ENCODE results near the gene CENPB. TPM values are rescaled to one million over a fixed set of nuclear protein-coding genes. Genes with fewer than 3 reads are reported as not detected.

The CENPB gene
- total and polyA plus RNA-seq, 2 donors = 36.2 to 36.8 TPM

GRCh38 chr20:3820901-3821727 lies 34.6 kb upstream of the CENPB start:
- Histone ChIP-seq H3K27ac (ENCODE audit: low read depth in 1 of 2, low read length in 1 of 2) (peak overlapping the region; percentile 98 to 100), H3K4me3 (ENCODE audit: low read length in 2 of 2) (peak overlapping the region; percentile 84 to 87), H3K9me3 (ENCODE audit: control insufficient read depth in 2 of 2, insufficient read depth in 1 of 2, low read length in 1 of 2) (peaks cover 0 to 8% of the 10 kb centered on the region in 2 donors), H3K36me3 (ENCODE audit: control insufficient read depth in 2 of 2, insufficient read depth in 2 of 2, low read length in 1 of 2) (peaks cover 23 to 31% of the 10 kb centered on the region in 2 donors), H3K4me1 (ENCODE audit: control insufficient read depth in 2 of 2, insufficient read depth in 2 of 2, low read length in 2 of 2) (peaks cover 14 to 34% of the 10 kb centered on the region in 2 donors), H3K27me3 (ENCODE audit: control insufficient read depth in 2 of 2, insufficient read depth in 1 of 2, low read length in 1 of 2) (no peaks in the 10 kb centered on the region)
- DNase-seq (ENCODE audit: low read depth in 6 of 9, low spot score in 9 of 9) = no peak
- WGBS = 57% methylated on average over 20 of the region's 20 CpGs

- no peaks in the 10 kb centered on the region for H3K27me3 ChIP-seq (ENCODE audit: control insufficient read depth in 2 of 2, insufficient read depth in 1 of 2, low read length in 1 of 2)
- under 1% methylated on average over 96 of the region's 96 CpGs for WGBS
- peaks cover 18 to 23% of the 10 kb centered on the region in 2 donors for H3K36me3 ChIP-seq (ENCODE audit: control insufficient read depth in 2 of 2, insufficient read depth in 2 of 2, low read length in 1 of 2)
- H3K9me3 ChIP-seq (ENCODE audit: control insufficient read depth in 2 of 2, insufficient read depth in 1 of 2, low read length in 1 of 2) = peaks cover 0 to 8% of the 10 kb centered on the region in 2 donors
- peak within 1 kb of the TSS; percentile 84 to 87 for H3K4me3 ChIP-seq (ENCODE audit: low read length in 2 of 2)
- peak; percentile 81 to 96 (median 91) for DNase-seq (ENCODE audit: low read depth in 6 of 9, low spot score in 9 of 9)
- H3K27ac ChIP-seq (ENCODE audit: low read depth in 1 of 2, low read length in 1 of 2) = peak within 1 kb of the TSS; percentile 98 to 100
- peaks cover 20 to 42% of the 10 kb centered on the region in 2 donors for H3K4me1 ChIP-seq (ENCODE audit: control insufficient read depth in 2 of 2, insufficient read depth in 2 of 2, low read length in 2 of 2)
Observed at GRCh38 chr20:3820048-3820900, 33.7 kb upstream of the CENPB start, which contains the start of gene AP5S1. TSS of gene AP5S1 (plus strand) at chr20:3820547. CDS start at chr20:3822118, 1,571 bp downstream.

- Histone ChIP-seq H3K36me3 (ENCODE audit: control insufficient read depth in 2 of 2, insufficient read depth in 2 of 2, low read length in 1 of 2) (peaks cover 18% of the 10 kb centered on the region in 2 donors), H3K4me1 (ENCODE audit: control insufficient read depth in 2 of 2, insufficient read depth in 2 of 2, low read length in 2 of 2) (peaks cover 20 to 49% of the 10 kb centered on the region in 2 donors), H3K27ac (ENCODE audit: low read depth in 1 of 2, low read length in 1 of 2) (peak overlapping the region; percentile 98 to 100), H3K4me3 (ENCODE audit: low read length in 2 of 2) (peak overlapping the region; percentile 84 to 87), H3K9me3 (ENCODE audit: control insufficient read depth in 2 of 2, insufficient read depth in 1 of 2, low read length in 1 of 2) (peaks cover 0 to 8% of the 10 kb centered on the region in 2 donors), H3K27me3 (ENCODE audit: control insufficient read depth in 2 of 2, insufficient read depth in 1 of 2, low read length in 1 of 2) (no peaks in the 10 kb centered on the region)
- 77% methylated on average over 20 of the region's 20 CpGs for WGBS
- DNase-seq (ENCODE audit: low read depth in 6 of 9, low spot score in 9 of 9) = no peak
Observed at GRCh38 chr20:3819411-3820047, 33.0 kb upstream of the CENPB start.

GRCh38 chr20:3818155-3819151 lies 31.9 kb upstream of the CENPB start:
- H3K4me3 ChIP-seq (ENCODE audit: low read length in 2 of 2) = no peak overlapping the region
- peaks cover 7 to 8% of the 10 kb centered on the region in 2 donors for H3K36me3 ChIP-seq (ENCODE audit: control insufficient read depth in 2 of 2, insufficient read depth in 2 of 2, low read length in 1 of 2)
- peaks cover 20 to 54% of the 10 kb centered on the region in 2 donors for H3K4me1 ChIP-seq (ENCODE audit: control insufficient read depth in 2 of 2, insufficient read depth in 2 of 2, low read length in 2 of 2)
- DNase-seq (ENCODE audit: low read depth in 6 of 9, low spot score in 9 of 9) = peak in 3 of 9 donors; percentile 45 to 66 (median 49)
- 76% methylated on average over 8 of the region's 8 CpGs for WGBS
- H3K27ac ChIP-seq (ENCODE audit: low read depth in 1 of 2, low read length in 1 of 2) = peak overlapping the region in 1 of 2 donors; percentile 86
- peaks cover 0 to 8% of the 10 kb centered on the region in 2 donors for H3K9me3 ChIP-seq (ENCODE audit: control insufficient read depth in 2 of 2, insufficient read depth in 1 of 2, low read length in 1 of 2)
- H3K27me3 ChIP-seq (ENCODE audit: control insufficient read depth in 2 of 2, insufficient read depth in 1 of 2, low read length in 1 of 2) = no peaks in the 10 kb centered on the region

- Histone ChIP-seq H3K27ac (ENCODE audit: low read depth in 1 of 2, low read length in 1 of 2) (peak overlapping the region; percentile 55 to 62), H3K4me3 (ENCODE audit: low read length in 2 of 2) (no peak overlapping the region), H3K36me3 (ENCODE audit: control insufficient read depth in 2 of 2, insufficient read depth in 2 of 2, low read length in 1 of 2) (no peaks in the 10 kb centered on the region), H3K27me3 (ENCODE audit: control insufficient read depth in 2 of 2, insufficient read depth in 1 of 2, low read length in 1 of 2) (no peaks in the 10 kb centered on the region), H3K9me3 (ENCODE audit: control insufficient read depth in 2 of 2, insufficient read depth in 1 of 2, low read length in 1 of 2) (peaks cover 0 to 7% of the 10 kb centered on the region in 2 donors), H3K4me1 (ENCODE audit: control insufficient read depth in 2 of 2, insufficient read depth in 2 of 2, low read length in 2 of 2) (peaks cover 25 to 68% of the 10 kb centered on the region in 2 donors)
- WGBS = 41% methylated on average over 9 of the region's 9 CpGs
- DNase-seq (ENCODE audit: low read depth in 6 of 9, low spot score in 9 of 9) = peak in 2 of 9 donors; percentile 54 to 78
Observed at GRCh38 chr20:3815703-3816315, 29.3 kb upstream of the CENPB start.

GRCh38 chr20:3814928-3815495 lies 28.5 kb upstream of the CENPB start:
- Histone ChIP-seq H3K27ac (ENCODE audit: low read depth in 1 of 2, low read length in 1 of 2) (no peak overlapping the region), H3K27me3 (ENCODE audit: control insufficient read depth in 2 of 2, insufficient read depth in 1 of 2, low read length in 1 of 2) (no peaks in the 10 kb centered on the region), H3K4me3 (ENCODE audit: low read length in 2 of 2) (no peak overlapping the region), H3K9me3 (ENCODE audit: control insufficient read depth in 2 of 2, insufficient read depth in 1 of 2, low read length in 1 of 2) (peaks cover 0 to 4% of the 10 kb centered on the region in 2 donors), H3K4me1 (ENCODE audit: control insufficient read depth in 2 of 2, insufficient read depth in 2 of 2, low read length in 2 of 2) (peaks cover 25 to 68% of the 10 kb centered on the region in 2 donors), H3K36me3 (ENCODE audit: control insufficient read depth in 2 of 2, insufficient read depth in 2 of 2, low read length in 1 of 2) (no peaks in the 10 kb centered on the region)
- DNase-seq (ENCODE audit: low read depth in 6 of 9, low spot score in 9 of 9) = no peak
- WGBS = 84% methylated on average over 7 of the region's 7 CpGs

- 89% methylated on average over 12 of the region's 12 CpGs for WGBS
- no peak overlapping the region for H3K27ac ChIP-seq (ENCODE audit: low read depth in 1 of 2, low read length in 1 of 2)
- peaks cover 20 to 58% of the 10 kb centered on the region in 2 donors for H3K4me1 ChIP-seq (ENCODE audit: control insufficient read depth in 2 of 2, insufficient read depth in 2 of 2, low read length in 2 of 2)
- no peaks in the 10 kb centered on the region for H3K27me3 ChIP-seq (ENCODE audit: control insufficient read depth in 2 of 2, insufficient read depth in 1 of 2, low read length in 1 of 2)
- H3K36me3 ChIP-seq (ENCODE audit: control insufficient read depth in 2 of 2, insufficient read depth in 2 of 2, low read length in 1 of 2) = no peaks in the 10 kb centered on the region
- peaks cover 0 to 4% of the 10 kb centered on the region in 2 donors for H3K9me3 ChIP-seq (ENCODE audit: control insufficient read depth in 2 of 2, insufficient read depth in 1 of 2, low read length in 1 of 2)
- DNase-seq (ENCODE audit: low read depth in 6 of 9, low spot score in 9 of 9) = no peak
- H3K4me3 ChIP-seq (ENCODE audit: low read length in 2 of 2) = no peak overlapping the region
Observed at GRCh38 chr20:3813848-3814581, 27.5 kb upstream of the CENPB start.
